Smooth muscle cell (in vitro differentiated cells): ENCODE results near the gene FADS6. TPM values are rescaled to one million over a fixed set of nuclear protein-coding genes. Genes with fewer than 3 reads are reported as not detected.

Experiments
- DNase-seq: peaks from one replicate; lab custom pipeline; 2025; ENCODE audit not compliant: unreplicated experiment; lab: John Stamatoyannopoulos, UW
- H2AFZ ChIP-seq: fragments of 200-600 bp; sonication (generic); 2 replicates; pipeline ENCODE4 v1.6.0; 2016; ENCODE audit warnings: antibody characterized with exemption, low read depth, mild to moderate bottlenecking
- H3F3A ChIP-seq: fragments of 200-600 bp; sonication (generic); 2 replicates; pipeline ENCODE4 v1.6.0; 2017; ENCODE audit warnings: antibody characterized with exemption, low read depth
- H3K27ac ChIP-seq: fragments of 200-600 bp; sonication (generic); 2 replicates; pipeline ENCODE4 v1.5.1; 2016; ENCODE audit warnings: low read depth, mild to moderate bottlenecking
- H3K27me3 ChIP-seq: fragments of 200-600 bp; sonication (generic); 2 replicates; pipeline ENCODE4 v1.6.1; 2016; ENCODE audit warnings: low read depth, mild to moderate bottlenecking
- H3K36me3 ChIP-seq: fragments of 200-600 bp; sonication (generic); 2 replicates; pipeline ENCODE4 v1.5.1; 2016; ENCODE audit warnings: low read depth
- H3K4me1 ChIP-seq: fragments of 200-600 bp; sonication (generic); 2 replicates; pipeline ENCODE4 v1.5.1; 2016; ENCODE audit warnings: low read depth
- H3K4me2 ChIP-seq: fragments of 200-600 bp; sonication (generic); 2 replicates; pipeline ENCODE4 v1.6.0; 2016; ENCODE audit warnings: mild to moderate bottlenecking
- H3K4me3 ChIP-seq: fragments of 200-600 bp; sonication (generic); 2 replicates; pipeline ENCODE4 v1.5.1; 2016; ENCODE audit warnings: mild to moderate bottlenecking
- H3K79me2 ChIP-seq: fragments of 200-600 bp; sonication (generic); 2 replicates; pipeline ENCODE4 v1.6.0; 2016; ENCODE audit warnings: low read depth, mild to moderate bottlenecking
- H3K9ac ChIP-seq: fragments of 200-600 bp; sonication (generic); 2 replicates; pipeline ENCODE4 v1.6.0; 2016; ENCODE audit warnings: low read depth
- H3K9me3 ChIP-seq: fragments of 200-600 bp; sonication (generic); replicated peaks from 2 replicates; pipeline ENCODE4 v1.5.1; 2016; ENCODE audit warnings: low read depth
- H4K20me1 ChIP-seq: fragments of 200-600 bp; sonication (generic); 2 replicates; pipeline ENCODE4 v1.6.0; 2016; ENCODE audit warnings: low read depth
- WGBS: methylation state at CpG from one replicate; pipeline ENCODE4 v1.1.7; 2016; ENCODE audit warnings: low lambda C conversion rate; 5-methylcytosine and 5-hydroxymethylcytosine counted together
- polyA plus RNA-seq: library from polyadenylated mRNA; unstranded; fragments of >200 nt; fragmentation: Nextera tagmentation; extraction: Ambion mirVana; gene quantifications from 2 replicates; pipeline ENCODE4 v1.2.1, GENCODE V29; 2016
- total RNA-seq: library from RNA; depleted of rRNA; stranded (reverse); fragments of >200 nt; gene quantifications from 2 replicates; pipeline ENCODE4 v1.2.3, GENCODE V29; 2014
- TF ChIP-seq, protein P1 (sequence below): fragments of 200-600 bp; sonication (generic); IDR thresholded peaks from 2 replicates; pipeline ENCODE4 v1.5.1; 2017; ENCODE audit warnings: borderline replicate concordance, mild to moderate bottlenecking, antibody characterized with exemption; ENCODE audit not compliant: insufficient read depth, poor library complexity, severe bottlenecking

FADS6 gene
- total and polyA plus RNA-seq, 2 experiments from 2014 or later = not detected

DNA sequence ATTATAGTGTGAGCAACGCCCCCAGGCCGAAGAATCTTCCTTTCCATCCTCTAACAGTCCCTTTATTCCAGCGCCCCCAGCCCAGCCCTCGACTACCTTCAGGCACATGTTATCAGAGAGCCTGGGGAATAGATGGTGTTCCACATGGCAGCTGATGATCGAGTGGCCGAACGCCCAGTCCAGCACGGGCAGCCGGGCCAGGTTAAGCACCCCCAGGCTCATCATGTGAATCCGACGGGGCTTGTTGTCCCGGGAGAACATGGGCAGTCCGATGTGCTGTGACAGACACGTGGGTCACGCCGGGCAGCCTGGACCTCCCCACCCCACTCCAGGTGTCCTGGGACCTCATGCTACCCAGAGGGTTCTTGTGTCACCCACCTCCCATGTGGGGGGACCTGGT lies 14.1 kb downstream of the FADS6 start:
- H4K20me1 ChIP-seq = no peaks in the 10 kb centered on the region

DNA sequence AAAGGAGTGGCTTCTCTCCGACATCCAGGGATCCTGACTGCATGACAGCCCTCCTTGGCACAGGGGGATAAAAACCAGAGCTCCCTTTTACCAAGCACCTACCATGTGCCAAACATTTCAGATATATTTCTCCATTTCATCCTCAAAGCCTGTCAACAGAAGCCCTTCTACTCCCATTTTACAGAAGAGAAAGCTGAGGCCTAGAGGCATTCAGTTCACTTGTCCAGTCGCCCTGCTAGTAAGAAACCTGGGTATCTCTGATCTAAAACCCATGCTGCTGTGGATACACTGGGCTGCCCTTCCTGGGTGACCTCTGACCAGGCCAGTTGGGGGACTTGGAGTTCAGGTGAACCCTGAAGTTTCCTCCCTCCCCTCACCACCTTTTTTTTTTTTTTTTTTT lies 14.8 kb downstream of the FADS6 start:
- Histone ChIP-seq H3K4me1 (peaks cover 6% of the 10 kb centered on the region), H3K27me3 (no peaks in the 10 kb centered on the region), H3K4me2 (no peak overlapping the region), H3K36me3 (no peaks in the 10 kb centered on the region), H3K27ac (no peak overlapping the region), H3K4me3 (no peak overlapping the region), H2AFZ (no peak overlapping the region), H3K9ac (no peak overlapping the region), H3K79me2 (no peaks in the 10 kb centered on the region), H3F3A (no peaks in the 10 kb centered on the region), H4K20me1 (no peaks in the 10 kb centered on the region), H3K9me3 (no peaks in the 10 kb centered on the region)
- WGBS = 79% methylated on average over 2 of the region's 2 CpGs
- TF ChIP-seq, protein P1, sequence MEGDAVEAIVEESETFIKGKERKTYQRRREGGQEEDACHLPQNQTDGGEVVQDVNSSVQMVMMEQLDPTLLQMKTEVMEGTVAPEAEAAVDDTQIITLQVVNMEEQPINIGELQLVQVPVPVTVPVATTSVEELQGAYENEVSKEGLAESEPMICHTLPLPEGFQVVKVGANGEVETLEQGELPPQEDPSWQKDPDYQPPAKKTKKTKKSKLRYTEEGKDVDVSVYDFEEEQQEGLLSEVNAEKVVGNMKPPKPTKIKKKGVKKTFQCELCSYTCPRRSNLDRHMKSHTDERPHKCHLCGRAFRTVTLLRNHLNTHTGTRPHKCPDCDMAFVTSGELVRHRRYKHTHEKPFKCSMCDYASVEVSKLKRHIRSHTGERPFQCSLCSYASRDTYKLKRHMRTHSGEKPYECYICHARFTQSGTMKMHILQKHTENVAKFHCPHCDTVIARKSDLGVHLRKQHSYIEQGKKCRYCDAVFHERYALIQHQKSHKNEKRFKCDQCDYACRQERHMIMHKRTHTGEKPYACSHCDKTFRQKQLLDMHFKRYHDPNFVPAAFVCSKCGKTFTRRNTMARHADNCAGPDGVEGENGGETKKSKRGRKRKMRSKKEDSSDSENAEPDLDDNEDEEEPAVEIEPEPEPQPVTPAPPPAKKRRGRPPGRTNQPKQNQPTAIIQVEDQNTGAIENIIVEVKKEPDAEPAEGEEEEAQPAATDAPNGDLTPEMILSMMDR = no peak
- no peak for DNase-seq

More for the DNA sequence above, 14.1 kb downstream of the FADS6 start:
- H3K4me1 ChIP-seq = no peaks in the 10 kb centered on the region
- no peak overlapping the region for H3K27ac ChIP-seq
- 92% methylated on average over 16 of the region's 16 CpGs for WGBS
- H3K4me2 ChIP-seq = no peak overlapping the region
- no peaks in the 10 kb centered on the region for H3K79me2 ChIP-seq
- H3F3A ChIP-seq = no peaks in the 10 kb centered on the region
- H3K36me3 ChIP-seq = no peaks in the 10 kb centered on the region
- H3K27me3 ChIP-seq = no peaks in the 10 kb centered on the region
- H3K4me3 ChIP-seq = no peak overlapping the region
- H3K9me3 ChIP-seq = no peaks in the 10 kb centered on the region
- DNase-seq = no peak
- no peak overlapping the region for H2AFZ ChIP-seq
- H3K9ac ChIP-seq = no peak overlapping the region
- TF ChIP-seq, protein P1 = no peak

DNA sequence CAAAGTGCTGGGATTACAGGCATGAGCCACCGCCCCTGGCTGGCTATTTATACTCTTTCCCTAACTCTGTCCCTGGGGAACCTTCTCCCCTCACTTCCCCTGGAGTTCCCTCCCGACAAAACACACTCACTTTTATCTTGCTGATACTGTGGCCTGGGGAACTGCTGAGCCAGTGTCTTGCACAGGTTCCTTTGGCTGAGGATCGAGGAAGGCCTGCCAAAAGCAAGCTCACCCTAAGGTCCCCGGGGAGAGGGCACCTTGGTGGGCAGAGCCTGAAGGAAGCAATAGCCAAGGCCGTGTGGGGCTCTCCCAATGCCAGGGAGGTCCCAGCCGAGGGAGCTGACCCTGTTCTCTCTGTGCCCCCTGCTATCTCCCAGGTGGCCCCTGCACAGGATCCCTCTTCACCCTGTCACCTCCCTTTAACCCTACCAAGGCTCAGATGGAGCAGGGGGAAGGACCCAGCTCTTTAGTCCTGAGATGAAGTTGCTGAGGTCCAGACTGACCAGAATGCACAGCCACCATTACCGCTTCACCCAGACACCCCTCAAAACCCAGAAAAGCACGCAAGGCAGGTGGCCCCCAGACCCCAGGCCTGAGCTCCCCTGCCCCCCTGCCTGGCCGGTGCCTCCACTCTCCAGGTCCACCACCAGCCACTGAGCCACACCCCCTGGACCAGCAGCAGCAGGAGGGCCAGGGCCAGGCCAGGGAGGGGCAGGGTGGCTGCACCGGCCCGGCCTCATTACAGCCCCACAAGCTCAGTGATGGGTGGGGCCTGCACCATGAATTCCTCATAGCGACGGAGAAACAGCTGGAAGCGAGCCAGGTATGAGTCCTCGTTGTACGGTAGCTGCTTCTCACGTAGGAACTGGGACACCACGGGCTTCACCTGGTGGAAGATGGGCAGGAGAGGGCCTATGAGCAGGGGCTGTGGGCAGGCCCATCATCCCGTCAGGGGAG lies 15.6 kb downstream of the FADS6 start:
- H3K4me3 ChIP-seq = no peak overlapping the region
- TF ChIP-seq, protein P1 = no peak
- no peaks in the 10 kb centered on the region for H3K27me3 ChIP-seq
- no peaks in the 10 kb centered on the region for H3F3A ChIP-seq
- peaks cover 6% of the 10 kb centered on the region for H3K4me1 ChIP-seq
- no peak overlapping the region for H3K4me2 ChIP-seq
- H4K20me1 ChIP-seq = no peaks in the 10 kb centered on the region
- H3K9me3 ChIP-seq = no peaks in the 10 kb centered on the region
- no peak overlapping the region for H3K27ac ChIP-seq
- H3K79me2 ChIP-seq = no peaks in the 10 kb centered on the region
- H3K36me3 ChIP-seq = no peaks in the 10 kb centered on the region
- H3K9ac ChIP-seq = no peak overlapping the region
- 82% methylated on average over 19 of the region's 19 CpGs for WGBS
- no peak overlapping the region for H2AFZ ChIP-seq
- no peak for DNase-seq
